VCaP (cell line): ENCODE results near the gene ZNF784.

Experiments used
- H3K27ac ChIP-seq: fragments of 450-650 bp; 2 replicates; pipeline ENCODE4 v1.5.1; 2017
- TF ChIP-seq, protein P1 (sequence below): fragments of 450-650 bp; conservative IDR thresholded peaks from 2 replicates; pipeline ENCODE4 v1.5.1; 2017; ENCODE audit warnings: mild to moderate bottlenecking, moderate library complexity

ZNF784 gene

DNA sequence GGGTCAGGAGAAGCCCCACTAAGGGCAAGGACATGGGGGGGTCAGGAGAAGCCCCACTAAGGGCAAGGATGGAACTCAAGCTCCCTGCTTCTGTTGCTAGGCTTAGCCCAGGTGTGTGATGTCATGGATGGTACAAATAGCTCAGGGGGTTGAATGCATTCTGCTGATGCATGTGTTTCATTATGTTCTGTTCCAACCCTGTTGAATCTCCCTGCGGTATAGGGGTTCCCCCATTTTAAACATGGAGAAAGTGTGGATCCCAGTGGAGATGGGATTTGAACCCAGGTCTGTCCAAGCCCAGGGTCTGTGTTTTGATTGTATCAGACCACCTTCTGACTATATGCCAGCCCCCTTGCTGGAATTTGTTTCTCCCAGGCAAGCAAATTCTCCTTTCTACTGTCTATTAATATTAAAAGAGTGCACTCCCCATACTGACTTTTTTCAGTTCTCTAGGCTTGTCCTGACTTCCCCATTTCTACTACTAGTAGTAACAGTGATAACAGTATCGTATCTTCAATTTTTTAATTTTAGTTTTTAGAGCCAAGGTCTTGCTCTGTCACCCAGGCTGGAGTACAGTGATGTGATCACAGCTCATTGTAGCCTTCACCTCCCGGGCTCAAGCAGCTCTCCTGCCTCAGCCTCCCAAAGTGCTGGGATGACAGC lies 12.3 kb downstream of the ZNF784 start:
- TF ChIP-seq, protein P1, sequence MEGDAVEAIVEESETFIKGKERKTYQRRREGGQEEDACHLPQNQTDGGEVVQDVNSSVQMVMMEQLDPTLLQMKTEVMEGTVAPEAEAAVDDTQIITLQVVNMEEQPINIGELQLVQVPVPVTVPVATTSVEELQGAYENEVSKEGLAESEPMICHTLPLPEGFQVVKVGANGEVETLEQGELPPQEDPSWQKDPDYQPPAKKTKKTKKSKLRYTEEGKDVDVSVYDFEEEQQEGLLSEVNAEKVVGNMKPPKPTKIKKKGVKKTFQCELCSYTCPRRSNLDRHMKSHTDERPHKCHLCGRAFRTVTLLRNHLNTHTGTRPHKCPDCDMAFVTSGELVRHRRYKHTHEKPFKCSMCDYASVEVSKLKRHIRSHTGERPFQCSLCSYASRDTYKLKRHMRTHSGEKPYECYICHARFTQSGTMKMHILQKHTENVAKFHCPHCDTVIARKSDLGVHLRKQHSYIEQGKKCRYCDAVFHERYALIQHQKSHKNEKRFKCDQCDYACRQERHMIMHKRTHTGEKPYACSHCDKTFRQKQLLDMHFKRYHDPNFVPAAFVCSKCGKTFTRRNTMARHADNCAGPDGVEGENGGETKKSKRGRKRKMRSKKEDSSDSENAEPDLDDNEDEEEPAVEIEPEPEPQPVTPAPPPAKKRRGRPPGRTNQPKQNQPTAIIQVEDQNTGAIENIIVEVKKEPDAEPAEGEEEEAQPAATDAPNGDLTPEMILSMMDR: no peak
- H3K27ac ChIP-seq: no peak overlapping the region

DNA sequence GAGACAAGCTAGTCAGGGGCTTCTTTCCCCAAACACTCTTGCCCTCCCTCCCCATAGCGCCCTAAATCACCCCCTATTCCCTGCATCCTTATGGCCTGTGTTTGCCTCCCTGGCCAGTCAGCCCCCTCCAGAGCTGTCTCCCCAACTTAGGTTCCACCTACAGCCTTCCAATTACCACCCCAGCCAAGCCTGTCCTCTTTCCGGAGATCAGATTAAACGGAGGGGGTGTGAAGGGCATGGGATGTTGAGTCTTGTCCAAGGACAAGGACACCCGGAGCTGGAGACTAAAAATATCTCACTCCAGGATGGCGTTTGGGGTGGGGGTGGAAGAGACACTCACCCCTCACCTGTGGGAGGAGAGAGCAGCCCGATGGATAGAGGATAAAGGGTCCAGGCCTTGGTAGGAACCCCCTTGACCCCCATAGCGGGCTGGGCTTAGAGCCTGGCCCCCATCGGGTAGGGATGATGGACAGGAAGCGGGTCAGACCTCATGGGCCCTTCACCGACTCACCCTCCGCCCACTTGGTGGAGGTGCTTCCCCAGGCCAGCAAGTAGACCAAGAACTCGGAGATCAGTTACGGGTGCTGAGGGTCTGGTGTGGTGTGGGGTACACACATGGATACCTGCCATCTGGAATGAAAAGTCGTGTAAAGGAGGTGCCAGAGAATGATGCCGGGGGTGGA lies 12.9 kb downstream of the ZNF784 start:
- TF ChIP-seq, protein P1: no peak
- no peak overlapping the region for H3K27ac ChIP-seq

DNA sequence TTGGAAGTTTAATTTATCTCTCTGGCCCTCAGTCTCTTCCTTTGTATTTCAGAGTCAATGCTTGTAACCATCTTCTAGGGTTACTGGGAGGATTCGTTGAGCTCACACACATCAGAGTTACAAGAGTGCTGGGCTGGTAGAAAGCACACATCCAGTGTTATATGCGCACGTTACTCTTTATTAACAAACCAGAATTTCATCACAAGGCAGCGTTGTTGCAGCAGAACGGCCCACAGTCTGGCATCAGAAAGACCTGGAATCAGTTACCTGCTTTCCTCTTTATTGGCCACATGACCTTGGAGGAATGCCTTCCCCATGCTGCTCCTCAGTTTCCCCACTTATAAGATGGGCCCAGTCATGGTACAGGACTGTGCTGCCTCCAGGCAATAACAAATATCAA lies 15.0 kb downstream of the ZNF784 start:
- TF ChIP-seq, protein P1: no peak
- H3K27ac ChIP-seq: no peak overlapping the region

DNA sequence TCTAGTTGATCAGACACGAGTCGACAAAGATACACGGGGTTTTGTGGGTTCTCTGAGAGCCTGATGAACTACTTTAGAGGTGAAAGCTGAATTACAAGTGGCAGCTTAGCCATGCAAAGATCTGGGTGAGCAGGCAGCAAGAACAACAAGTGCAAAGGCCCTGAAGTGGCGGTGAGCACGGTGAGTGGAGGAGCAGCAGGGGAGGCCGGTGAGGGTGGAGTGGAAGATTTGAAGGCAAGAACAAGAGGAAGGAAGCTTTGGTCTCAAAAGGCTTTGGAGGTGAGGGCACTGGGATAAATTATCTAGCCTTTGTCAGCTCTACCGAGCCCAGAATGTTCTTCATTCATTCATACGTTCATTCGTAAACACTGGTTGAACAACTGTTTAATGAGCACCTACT lies 17.5 kb downstream of the ZNF784 start:
- H3K27ac ChIP-seq: peak overlapping the region; percentile 95
- TF ChIP-seq, protein P1: no peak

DNA sequence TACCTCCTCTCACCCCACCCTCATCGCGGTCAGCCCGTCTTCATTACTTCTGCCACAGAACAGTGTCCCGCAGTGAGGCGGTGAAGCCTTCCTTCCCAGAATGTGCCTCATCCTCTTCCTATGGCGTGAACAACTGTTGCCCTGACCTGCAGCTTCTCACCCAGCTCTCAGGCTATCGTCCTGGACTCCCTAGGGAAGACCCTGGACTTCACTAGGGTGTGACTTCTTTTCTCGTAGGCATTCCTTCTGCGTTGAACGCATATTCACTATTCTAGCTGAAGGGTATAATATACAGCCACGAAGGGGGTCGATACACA lies 17.9 kb downstream of the ZNF784 start:
- TF ChIP-seq, protein P1: peak; percentile 51
- peak overlapping the region; percentile 95 for H3K27ac ChIP-seq

DNA sequence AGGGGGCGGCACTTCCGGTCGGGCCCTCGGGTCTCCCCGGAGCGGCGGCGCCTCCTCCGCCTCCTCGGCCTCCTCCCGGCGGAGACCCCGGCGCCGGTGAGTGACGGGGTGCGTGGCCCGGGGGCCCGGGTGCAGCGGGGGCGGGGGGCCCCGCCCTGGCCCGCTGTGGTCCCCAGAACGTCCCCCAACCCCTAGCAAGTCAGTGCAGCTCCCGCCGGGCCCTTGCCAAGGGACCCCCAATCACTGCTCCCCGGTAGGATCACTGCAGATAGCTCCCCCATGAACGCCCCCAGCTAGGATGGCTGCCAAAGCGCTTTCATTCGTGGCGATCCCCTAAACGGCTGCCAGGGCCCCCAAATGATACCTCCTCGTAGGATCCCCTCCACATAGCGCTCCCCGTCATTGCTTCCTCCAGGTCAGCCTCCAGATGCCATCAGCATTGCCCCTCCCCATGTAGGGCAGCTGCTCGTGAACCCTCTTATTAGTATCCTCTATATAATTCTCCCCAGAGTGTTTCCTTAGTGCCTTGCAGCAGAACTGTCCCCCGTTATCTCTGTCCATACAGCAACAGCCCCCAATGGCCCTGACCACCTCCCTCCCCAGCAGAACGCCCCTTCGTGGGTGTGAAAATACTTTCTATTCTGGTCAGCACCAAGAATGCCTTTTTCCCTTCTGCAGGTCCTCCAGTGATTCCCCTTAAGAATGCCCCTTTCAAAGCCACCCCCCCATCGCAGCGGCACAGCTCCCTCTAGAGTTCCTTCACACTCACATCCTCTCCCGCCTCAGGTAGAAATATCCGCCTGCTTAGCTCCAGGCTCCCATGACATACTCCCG lies 18.5 kb downstream of the ZNF784 start, which contains the start of gene ZNF865:
TSS of gene ZNF865 (plus strand) at position 11 of the 834 bp plus-strand sequence. CDS start 7,972 bp downstream, outside the sequence.
- TF ChIP-seq, protein P1: peak; percentile 92
- H3K27ac ChIP-seq: peak within 1 kb of the TSS; percentile 95

DNA sequence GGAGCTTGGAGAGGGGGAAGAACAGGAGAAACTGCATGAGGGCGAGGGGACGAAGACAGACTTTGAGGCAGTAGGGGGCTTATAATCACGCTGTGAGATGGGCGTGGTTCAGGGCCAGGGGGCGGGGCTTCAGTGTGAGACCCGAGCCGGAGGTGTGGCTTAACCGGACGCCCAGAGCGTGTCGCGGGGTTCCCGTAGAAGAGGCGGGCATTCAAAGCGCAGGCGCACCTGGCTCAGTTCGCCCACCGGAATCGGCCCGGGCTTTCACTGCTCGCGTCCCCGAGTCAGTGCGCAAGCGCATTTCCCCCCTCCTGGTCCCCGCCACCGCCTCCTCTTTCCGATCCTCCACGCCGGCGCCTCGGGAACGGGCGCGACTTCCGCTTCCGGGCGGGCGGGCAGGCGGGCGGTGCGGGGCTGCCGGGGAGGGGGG lies 19.1 kb downstream of the ZNF784 start:
- TF ChIP-seq, protein P1: no peak
- H3K27ac ChIP-seq: peak overlapping the region; percentile 95
